Measurements from ENCODE around the gene LAMC3.

DNA sequence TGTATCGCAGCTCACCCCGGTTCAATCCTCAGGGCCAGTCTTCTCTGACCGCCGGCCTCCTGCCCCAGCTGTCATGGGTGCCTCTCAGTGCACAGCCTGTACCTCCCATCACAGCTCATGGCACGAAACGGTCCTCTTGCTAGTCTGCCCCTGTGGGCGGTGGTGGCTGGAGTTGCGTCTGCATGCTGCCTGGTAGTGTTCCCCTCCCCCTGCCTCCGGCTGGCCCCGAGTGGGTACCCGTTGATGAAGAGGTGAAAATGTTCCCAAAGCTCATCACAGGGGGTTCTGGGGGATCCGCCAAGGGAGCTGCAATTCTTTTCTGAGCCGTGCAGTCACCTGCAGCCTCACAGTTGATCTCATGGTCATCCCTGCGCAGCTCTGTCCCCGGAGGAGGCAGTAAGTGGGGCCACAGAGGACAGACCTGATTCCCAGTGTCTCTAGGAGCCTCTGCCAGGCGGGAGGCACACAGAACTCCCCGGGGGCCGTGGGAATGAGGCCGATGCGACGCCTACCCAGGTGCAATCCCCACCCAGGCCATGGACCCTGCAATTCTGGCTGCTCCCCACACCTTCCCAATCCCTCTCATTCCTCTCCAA lies 35.2 kb upstream of the LAMC3 start:
- no peak for TF ChIP-seq POLR2A (IDR thresholded peaks at IDR 0.05; ENCODE audit: low read length)
- TF ChIP-seq GATA1 (IDR thresholded peaks at IDR 0.05; ENCODE audit: low read depth, low read length), result no peak

All from erythroblast (primary cell).